Daoy (cell line): Measurements from ENCODE around the gene PVALEF. TPM values are rescaled to one million over a fixed set of nuclear protein-coding genes. Genes with fewer than 3 reads are reported as not detected.

Experiments used
- DNase-seq: peaks from one replicate; pipeline ENCODE4 v3.0.0-alpha.2; 2015; ENCODE audit warnings: low read depth
- total RNA-seq: library from RNA; depleted of rRNA; stranded (reverse); fragments of >200 nt; shearing (Covaris generic); gene quantifications from 2 replicates; pipeline ENCODE4 v1.2.3, GENCODE V29; 2014

PVALEF gene
- total RNA-seq, 1 experiment from 2014 or later = not detected

DNA sequence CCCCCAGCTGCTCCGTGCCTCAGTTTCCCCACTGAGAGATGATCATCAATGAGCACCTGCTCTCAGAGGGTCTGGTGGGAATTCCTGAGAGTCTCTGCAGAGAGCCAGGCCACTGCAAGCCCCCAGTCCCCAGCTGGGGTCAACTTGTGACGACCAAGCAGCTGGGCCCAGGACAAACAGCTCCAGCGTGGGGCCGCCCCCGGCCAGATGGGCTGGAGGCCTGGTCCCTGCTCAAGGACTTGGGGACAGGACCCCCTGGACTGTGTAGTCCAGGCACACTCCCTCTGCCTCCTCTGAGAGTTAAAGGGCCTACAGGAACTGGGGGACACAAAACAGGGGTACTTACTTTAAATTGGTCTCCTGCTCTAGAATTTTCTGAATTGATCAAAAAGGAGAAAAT, 17.3 kb downstream of the PVALEF start:
- no peak for DNase-seq

DNA sequence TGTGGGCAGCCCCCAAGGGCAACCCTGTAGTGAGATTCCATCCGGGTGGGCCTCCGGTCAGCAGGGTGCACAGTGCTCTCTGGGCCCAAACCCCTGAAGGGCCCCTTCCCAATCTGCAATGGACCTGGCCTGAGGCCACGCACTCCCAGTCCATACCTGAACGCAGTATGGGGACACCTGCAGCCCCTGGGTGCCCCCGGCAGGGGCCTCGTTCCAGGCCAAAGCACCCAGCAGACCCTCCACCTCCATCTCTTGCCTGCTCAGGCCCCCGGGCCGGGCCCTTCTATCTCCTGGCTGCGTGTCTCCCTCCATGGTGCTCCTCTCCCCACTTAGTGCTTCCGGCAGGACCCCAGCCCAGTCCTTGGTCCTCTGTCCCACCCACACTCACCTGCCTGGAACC, 18.0 kb downstream of the PVALEF start:
- no peak for DNase-seq

DNA sequence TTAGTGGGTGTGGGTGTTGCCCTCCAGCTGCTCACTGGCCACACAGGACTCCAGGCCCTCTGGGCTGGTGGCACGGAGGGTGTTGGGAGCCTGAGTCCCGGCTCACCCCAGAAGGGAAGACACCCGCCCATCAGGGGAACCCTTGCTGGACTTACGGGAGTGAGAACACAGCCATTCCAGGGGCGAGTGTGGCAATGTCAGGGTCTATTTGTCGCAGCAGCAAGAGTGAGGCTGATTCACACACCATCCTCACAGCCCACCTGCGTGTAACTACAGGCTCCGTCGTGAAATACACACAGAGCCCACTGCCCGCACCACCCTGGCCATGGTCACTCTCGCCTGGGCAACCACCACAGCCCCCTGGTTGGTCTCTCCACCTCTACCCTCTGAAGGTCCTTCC, 18.5 kb downstream of the PVALEF start:
- DNase-seq = no peak

DNA sequence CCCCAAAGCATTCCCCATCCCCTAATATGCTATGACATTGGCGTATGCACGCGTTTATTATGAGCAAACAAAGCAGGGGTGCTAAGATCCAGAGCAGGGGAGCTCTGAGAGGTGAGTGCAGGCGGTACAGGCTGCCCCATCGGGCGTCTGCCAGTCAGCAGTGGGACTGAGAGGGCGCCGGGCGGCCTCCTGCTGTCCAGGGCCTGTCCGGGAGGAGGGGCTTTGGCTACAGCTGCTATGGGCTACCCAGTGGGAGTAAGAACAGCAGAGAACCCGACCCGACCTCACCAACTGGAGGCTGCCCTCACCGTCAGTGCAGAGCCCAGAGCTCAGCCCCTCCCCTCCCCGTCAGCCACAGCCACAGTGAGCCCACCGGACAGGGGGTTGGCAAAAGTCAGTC, 19.2 kb downstream of the PVALEF start:
- no peak for DNase-seq

DNA sequence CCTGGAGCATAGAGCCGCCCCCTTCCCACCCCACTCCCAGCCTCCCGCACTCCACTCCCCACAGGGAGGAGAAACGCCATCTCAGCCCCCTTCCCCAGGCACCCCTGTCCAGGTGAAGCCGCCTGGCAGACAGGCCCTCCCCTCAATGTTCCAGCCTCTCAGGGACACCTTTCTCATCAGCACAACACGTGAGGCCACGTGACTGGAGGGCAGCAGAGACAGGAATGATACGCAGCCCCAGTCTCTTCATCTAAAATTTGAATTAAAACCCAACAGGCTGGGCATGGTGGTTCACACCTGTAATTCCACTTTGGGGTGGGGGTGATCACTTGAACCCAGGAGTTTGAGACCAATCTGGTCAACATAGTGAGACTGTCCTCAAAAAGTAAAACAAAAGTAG, 20.9 kb downstream of the PVALEF start:
- no peak for DNase-seq

DNA sequence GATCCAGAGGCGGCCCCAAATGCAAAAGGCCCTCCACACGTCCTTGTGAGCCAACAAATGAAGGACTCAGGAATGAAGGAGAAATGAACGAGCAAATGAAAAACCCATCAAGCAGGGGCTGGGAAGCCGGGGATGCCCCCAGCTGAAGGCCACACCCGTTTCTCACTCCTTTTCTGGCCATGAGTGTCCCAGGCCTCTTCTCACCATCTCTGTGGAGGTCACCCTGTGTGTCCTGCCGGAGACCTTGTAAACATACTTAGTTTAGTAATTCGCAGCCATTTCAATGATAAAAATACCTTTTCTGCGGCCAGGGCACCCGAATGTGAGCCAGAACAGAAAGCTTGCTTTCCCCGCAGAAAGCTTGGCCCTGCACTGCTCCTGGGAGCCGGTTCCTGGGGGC, 21.8 kb downstream of the PVALEF start:
- DNase-seq = no peak

DNA sequence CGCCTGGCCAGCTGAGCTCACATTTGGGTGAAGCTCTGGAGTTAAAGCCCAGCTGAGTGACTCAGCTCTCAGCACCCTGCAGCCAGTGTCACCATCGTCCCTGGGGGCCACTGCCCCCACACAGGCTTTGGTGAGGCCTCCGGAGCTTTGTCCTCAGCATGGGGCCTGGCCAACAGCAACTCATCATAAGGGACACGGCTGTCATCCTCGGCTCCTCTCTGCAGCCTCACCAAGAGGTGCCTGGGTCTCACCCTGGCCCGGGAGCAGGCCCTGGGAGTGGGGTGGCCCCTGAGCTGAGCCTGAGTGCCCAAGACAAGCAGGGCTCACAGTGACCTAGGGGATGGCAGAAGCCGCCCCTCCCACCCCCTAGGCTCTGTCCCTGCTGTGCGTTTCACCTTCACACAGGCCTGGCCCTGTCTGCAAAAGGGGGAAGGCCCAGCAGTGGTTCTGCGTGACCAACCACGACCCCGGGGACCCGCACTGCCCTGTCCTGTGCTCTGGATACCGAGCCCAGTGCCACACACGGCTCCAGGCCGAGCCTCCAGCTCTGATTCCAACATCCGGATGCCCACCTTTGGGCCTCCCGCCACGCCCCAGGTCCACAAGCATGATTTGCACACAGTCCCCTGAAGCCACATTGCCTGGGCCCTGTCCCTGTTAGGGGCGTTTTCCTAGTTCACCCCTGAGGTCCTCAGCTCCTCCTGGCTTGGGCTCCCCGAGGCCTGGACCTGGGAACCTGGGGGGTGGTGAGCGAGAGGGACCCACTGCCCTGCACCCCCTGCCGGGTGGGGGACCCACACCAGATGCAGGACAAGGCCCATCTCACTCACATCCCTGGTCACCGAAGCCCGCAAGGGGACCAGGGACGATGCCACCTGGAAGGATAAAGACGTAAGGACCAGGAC, 22.5 kb downstream of the PVALEF start:
- DNase-seq = no peak

DNA sequence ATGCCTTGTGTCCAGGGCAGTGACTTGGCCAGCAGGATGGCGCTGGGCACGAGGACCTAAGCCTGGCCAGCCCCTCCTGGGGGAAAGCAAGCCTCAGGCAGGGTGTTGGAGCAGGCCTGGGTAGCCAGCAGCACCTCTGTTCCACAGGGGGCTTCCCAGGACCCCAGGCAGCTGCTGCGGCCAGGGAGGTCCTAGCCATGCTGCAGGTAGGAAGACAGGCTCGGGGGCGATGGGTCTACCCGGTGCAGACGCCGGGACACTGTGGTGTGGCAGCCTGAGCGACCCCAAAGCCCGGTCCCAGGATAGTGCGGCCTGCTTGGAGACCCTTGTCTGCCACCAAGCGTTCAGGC, 23.2 kb downstream of the PVALEF start:
- no peak for DNase-seq

DNA sequence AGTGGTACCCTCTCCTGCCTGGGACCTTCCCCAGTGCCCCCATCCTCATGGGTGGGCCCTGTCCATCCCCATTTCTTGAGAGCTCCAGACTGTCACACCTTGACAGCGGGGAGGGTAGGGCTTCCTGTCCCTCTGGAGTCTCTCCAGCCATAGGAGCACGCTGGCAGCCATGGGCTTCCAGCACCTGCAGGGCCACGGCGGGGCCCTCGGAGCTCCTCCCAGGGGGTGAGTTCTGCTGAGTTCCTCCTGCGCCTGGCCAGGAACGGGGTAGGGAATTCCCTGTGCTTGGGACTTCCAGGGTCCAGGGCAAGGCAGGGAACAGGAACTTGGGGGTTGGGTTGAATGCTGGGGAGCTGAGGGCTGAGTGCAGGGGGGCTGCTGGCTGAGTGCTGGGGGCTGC, 23.7 kb downstream of the PVALEF start:
- DNase-seq = no peak

DNA sequence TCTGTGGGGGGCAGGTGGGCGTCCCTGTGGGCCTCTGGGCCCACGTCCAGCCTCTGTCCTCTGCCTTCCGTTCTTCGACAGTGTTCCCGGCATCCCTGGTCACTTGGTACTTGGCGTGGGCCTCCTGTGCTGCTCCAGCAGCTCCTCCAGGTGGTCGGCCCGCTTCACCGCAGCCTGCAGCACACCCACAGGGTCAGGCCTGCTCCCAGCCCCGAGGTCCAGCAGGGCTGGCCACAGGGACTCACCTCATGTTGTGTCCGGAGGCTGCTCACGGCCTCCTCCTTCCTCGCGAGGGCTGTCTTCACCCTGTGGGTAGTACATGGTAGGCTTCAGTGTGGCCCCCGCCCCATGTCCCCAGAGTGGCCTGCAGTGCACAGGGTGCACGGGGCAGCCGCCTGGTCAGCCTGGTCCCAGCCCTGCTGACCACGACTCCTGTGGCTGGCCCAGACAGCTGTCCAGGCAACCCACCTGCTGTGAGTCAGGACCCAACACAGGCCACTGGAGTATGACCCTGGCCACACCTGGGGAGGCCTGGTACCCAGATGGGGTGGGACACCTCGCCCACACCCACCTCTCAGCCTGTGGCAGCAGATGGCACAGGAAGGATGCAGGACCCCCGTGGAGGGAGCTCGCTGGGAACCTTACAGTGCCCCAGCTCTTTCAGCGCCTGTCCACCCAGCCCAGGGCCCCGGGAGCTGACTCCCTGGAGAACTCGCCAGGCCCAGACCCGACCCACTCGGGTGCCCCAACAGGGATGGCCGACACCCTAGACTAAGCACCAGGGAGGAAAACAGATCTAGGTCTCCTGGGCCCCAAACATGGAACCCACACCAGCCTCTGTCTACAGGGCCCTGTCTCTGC, 24.6 kb downstream of the PVALEF start:
- DNase-seq = no peak

DNA sequence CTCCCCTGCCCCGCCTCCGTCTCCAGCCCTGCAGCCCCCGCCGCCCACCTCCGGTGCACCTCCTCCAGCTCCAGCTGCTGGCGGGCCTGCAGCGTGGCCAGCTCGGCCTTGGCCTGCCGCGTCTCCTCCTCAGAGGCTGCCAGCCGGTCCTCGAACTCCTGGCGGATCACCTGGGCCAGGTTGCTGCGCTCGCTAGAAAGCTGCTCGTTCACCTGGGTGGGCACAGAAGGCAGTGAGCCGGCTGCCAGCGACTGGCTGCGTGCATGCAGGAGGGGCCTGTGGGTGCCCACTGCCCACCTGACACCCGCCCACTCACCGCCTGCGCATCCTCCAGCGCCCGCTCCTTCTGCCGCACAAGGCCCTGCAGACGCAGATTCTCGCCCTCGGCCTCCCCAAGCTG, 25.3 kb downstream of the PVALEF start:
- DNase-seq = no peak

DNA sequence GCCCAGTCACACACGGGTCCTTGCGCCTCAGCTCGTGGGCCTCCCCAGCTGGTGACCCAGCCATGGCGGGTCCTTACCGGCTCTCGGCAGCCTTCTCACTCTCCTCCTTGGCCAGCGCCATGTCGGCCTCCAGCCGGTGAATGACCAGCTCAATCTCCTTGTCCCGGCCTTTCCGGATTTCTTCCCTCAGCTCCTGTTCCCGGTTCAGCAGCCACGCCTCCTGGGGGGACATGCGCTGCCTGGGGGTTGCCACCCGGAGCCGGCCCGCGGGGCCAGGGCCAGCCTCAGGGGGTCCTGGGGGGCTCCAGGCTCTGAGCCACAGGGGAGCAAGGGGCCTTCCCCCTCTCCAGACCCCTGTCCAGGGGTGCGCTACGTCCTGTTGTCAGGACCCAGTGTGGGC, 25.8 kb downstream of the PVALEF start:
- DNase-seq = no peak

DNA sequence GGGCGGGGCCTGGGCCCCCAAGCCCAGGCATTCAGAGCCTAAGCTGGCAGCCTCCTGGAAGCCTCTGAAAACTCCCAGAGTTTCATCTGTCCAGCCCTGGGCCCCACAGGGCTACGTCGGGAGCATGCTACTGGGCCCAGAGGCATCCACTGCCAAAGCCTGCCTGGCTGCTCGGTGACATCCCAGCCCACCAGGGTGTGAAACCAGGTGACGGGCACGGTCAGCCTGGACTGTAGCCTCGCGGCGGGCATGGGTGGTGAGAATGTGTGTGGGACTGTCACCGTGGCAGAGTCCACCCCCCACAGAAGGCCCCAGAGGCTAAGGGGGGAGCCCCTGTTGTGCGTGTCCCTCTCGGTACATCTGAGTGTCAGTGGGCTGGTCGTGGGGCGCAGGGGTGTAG, 26.3 kb downstream of the PVALEF start:
- no peak for DNase-seq

DNA sequence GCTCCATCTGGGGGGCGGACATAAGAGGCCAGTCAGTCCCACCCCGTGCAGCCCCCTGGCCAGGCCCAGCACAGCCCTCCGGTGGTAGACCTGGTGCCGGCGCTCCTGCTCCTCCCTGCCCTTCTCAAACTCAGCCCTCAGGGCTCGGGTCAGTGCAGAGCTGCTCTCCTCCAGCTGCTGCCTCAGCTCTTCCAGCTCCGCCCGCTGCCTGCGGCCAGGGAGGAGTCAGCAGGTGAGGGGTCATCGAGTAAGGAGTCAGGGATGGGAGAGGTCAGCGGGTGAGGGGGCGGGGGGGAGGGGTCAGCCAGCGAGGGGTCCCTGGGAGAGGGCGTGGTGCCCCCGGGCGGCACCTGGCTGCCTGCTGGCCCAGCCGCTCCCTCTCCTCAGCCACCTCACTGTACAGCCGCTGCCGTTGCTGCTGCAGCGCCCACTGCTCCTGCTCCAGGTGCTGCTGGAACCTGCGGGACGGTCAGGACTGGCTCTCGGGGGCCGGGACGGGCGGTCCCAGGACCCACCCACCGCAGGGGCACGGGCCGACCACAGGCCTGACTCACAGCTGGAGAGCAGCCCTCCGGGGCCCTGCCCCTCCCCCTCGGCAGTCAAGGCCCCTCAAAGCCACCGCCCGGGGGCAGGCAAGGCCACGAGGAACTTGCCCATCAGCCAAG, 27.2 kb downstream of the PVALEF start:
- no peak for DNase-seq

DNA sequence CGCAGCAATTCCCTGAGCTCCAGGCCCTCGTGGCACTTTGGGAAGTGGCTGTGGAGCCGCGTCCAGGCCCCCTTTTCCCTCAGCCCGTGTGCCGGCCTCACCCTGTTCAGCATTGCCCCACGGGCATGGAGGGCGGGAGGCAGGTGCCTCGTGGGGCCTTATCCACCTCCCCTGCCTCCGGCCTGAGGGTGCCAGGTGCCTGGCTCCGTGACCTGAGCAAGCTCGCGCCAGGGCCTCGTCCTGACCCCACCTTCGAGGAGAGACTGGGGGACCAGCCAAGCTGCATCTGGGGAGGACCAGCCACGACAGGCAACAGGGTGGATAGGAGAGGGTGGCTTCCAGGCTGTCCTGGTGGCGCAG, 27.7 kb downstream of the PVALEF start:
- no peak for DNase-seq

DNA sequence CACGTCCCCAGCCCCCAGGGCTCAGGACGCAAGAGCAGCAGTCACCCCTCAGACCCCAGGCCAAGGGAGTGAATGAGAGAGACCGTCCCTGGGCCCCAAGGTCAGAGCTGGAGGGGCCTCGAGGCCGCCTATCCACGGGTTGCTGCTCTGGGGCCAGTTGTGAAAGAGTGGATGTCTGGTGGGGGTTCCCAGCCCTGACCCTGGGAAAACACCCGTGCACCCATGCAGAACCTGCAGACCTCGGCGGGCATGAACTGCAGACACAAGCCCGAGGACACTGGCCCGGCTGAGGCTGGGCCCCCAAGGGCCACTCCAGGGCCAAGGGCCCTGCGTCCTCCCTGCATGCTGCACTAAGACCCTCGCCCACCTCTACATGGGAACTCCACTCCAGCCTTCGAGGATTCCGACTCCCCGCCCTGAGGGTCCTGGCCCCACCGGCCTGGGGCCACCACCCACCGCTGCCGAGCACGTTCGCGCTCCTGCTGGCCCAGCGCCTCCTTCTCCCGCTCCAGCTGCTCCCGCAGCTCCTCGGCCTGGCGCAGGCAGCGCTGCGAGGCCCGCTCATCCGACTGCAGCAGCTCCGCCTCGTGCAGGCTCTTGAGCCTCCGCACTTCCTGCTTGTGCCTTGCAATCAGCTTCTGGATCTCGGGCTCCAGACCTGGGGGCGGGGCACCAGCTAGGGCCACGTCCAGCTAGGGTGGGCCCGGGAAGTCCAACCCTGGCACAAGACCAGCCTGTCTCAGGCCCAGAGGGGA, 28.3 kb downstream of the PVALEF start:
- no peak for DNase-seq

DNA sequence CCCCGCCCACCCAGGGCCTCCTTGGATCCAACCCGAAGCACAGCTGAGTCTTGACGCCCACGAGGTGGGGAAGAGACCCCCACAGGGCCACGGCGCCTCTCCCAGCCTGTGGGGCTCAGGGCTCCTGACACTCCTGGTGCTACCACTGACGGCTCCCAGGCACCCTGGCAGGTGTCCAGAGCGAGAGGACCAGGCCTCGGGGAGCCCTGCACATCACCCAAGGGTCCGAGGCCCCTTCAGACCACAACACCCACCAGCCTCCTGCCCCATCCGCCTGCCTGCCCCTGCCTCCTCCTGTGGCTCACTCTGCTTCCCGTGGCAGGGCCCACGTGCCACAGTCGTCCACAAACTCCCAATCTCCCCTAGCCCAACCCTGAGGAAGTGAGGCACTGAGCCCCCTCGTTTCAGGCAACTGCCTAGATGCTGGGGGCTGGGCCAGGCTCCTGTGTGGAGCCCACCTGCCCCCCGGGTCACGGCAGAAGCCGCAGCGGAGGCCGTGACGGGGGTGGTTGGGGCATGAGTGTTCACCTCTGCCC, 29.0 kb downstream of the PVALEF start:
- DNase-seq = no peak

DNA sequence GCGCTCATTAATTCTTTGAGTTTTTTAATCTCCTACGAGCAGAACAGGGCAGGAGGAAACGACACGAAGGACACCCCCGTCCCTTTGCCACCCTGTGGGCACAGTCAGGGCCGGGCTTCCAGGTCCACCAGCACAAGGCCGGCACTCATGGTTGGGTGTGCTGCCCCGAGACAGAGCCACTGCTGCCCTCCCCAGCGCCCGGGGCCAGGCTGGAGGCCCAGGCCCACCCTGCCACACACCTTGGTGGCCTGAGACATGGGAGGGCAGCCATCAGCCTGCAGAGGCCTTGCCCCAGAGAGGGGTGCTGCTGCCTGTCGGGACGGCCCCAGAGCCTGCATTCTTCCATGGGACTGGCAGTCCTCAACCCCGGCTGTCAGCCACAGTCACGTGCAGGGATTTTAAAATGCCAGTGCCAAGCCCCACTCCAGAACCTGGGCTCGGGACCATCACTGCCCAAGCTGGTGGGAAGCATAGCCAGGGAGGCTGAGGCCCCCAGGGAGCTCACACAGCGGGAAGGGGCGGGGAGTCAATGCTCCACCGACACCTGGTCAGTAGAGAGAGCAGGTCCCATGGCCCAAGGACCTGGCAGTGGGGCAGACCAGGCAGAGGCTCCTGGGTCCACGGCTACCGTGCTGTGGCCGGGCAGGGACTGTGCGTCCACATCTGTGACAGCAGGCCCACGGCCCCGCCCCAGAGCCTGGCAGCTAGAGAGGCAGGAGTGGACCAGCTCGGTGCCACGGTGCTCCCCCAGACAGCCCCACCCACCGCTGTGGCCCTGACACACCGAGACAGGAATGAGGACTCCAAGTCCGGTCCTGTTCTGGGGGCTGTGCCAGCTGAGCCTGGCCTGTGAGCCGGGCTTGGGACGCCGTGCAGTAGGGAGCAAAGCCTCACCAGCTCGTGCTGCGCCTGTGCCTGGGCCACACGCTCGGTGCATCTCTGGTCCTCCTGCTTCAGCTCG, 29.9 kb downstream of the PVALEF start:
- DNase-seq = no peak

DNA sequence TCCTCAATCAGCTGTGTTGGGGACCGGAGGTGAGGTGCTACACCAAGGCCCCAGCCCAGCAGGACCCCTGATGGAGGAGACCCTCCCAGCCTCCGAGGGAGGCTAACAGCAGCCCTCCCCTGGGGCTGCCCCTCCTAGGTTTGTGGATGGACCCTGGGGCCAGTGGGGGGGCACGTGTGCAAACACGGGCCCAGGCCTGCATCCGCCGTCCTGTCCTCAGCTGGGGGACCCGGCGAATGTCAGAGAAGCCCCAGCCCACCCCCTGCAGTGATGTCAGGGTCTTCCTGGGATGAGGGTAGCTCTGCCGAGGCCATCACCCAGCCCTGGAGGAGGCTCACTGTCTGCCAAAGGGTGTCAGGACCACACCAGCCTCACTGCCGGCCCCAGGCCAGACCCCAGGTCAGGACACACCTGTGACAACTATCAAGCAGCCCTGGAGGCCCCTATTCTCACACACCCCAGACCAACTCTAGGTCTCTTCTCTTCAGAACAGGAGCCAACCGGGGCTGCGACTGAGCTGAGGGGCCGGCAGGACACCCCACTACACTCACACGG, 30.7 kb downstream of the PVALEF start:
- no peak for DNase-seq
